ENCODE measurements around the gene MISP. TPM values are rescaled to one million over a fixed set of nuclear protein-coding genes. Genes with fewer than 3 reads are reported as not detected.
"Not testable (repeated sequence)": the region's sequence is repeated elsewhere in the genome, so short reads cannot be mapped to it uniquely, and the experiment has no call there.

MISP gene
- polyA plus RNA-seq (2013, experiment 1 of 4) = 0.17 TPM
- 0.14 TPM for polyA plus RNA-seq (2013, experiment 2 of 4)
- 0.21 TPM for polyA plus RNA-seq (2013, experiment 3 of 4)
- polyA plus RNA-seq (2013, experiment 4 of 4) = not detected

GRCh38 chr19:750640-751423, at the start of gene MISP:
Gene MISP, plus strand, starts transcription at chr19:751112. Its CDS starts 5,835 bp downstream, at chr19:756947.
- no peak within 1 kb of the TSS for H3K27ac ChIP-seq (ENCODE audit: insufficient read depth, low read depth, low read length, poor library complexity, severe bottlenecking)
- H3K9me3 ChIP-seq (ENCODE audit: control insufficient read depth, low read length) = no peaks in the 10 kb centered on the region
- WGBS, 2 experiments = 90% methylated on average over 31 of the region's 31 CpGs
- peaks cover 5% of the 10 kb centered on the region for H3K4me1 ChIP-seq (ENCODE audit: control insufficient read depth, insufficient read depth, low read length)
- H3K27me3 ChIP-seq (ENCODE audit: control insufficient read depth, insufficient read depth, low read length, poor library complexity, severe bottlenecking) = no peaks in the 10 kb centered on the region
- H3K4me3 ChIP-seq (ENCODE audit: insufficient read depth, low read depth, low read length) = no peak within 1 kb of the TSS
- peaks cover 5% of the 10 kb centered on the region for H3K36me3 ChIP-seq (ENCODE audit: control insufficient read depth, insufficient read depth, low read length)

- 86 to 92% methylated on average over 6 of the region's 6 CpGs for WGBS, 2 experiments
- H3K4me1 ChIP-seq (ENCODE audit: control insufficient read depth, insufficient read depth, low read length); H3K36me3 ChIP-seq (ENCODE audit: control insufficient read depth, insufficient read depth, low read length); H3K9me3 ChIP-seq (ENCODE audit: control insufficient read depth, low read length); H3K4me3 ChIP-seq (ENCODE audit: insufficient read depth, low read depth, low read length); H3K27me3 ChIP-seq (ENCODE audit: control insufficient read depth, insufficient read depth, low read length, poor library complexity, severe bottlenecking); H3K27ac ChIP-seq (ENCODE audit: insufficient read depth, low read depth, low read length, poor library complexity, severe bottlenecking): not testable (repeated sequence)
Measured at GRCh38 chr19:702847-703246, 48.1 kb upstream of the MISP start.

GRCh38 chr19:703329-703650, 47.6 kb upstream of the MISP start:
- H3K9me3 ChIP-seq (ENCODE audit: control insufficient read depth, low read length) = no peaks in the 10 kb centered on the region
- 83 to 84% methylated on average over 4 of the region's 4 CpGs for WGBS, 2 experiments
- no peak overlapping the region for H3K4me3 ChIP-seq (ENCODE audit: insufficient read depth, low read depth, low read length)
- H3K36me3 ChIP-seq (ENCODE audit: control insufficient read depth, insufficient read depth, low read length) = no peaks in the 10 kb centered on the region
- H3K27me3 ChIP-seq (ENCODE audit: control insufficient read depth, insufficient read depth, low read length, poor library complexity, severe bottlenecking) = no peaks in the 10 kb centered on the region
- H3K27ac ChIP-seq (ENCODE audit: insufficient read depth, low read depth, low read length, poor library complexity, severe bottlenecking) = no peak overlapping the region
- H3K4me1 ChIP-seq (ENCODE audit: control insufficient read depth, insufficient read depth, low read length) = no peaks in the 10 kb centered on the region

- Histone ChIP-seq H3K9me3 (ENCODE audit: control insufficient read depth, low read length) (no peaks in the 10 kb centered on the region), H3K36me3 (ENCODE audit: control insufficient read depth, insufficient read depth, low read length) (no peaks in the 10 kb centered on the region), H3K4me1 (ENCODE audit: control insufficient read depth, insufficient read depth, low read length) (no peaks in the 10 kb centered on the region), H3K27ac (ENCODE audit: insufficient read depth, low read depth, low read length, poor library complexity, severe bottlenecking) (no peak overlapping the region), H3K27me3 (ENCODE audit: control insufficient read depth, insufficient read depth, low read length, poor library complexity, severe bottlenecking) (no peaks in the 10 kb centered on the region), H3K4me3 (ENCODE audit: insufficient read depth, low read depth, low read length) (no peak overlapping the region)
- 20 to 21% methylated on average over 50 of the region's 50 CpGs for WGBS, 2 experiments
Measured at GRCh38 chr19:703651-704446, 47.1 kb upstream of the MISP start.

GRCh38 chr19:704447-704741, 46.5 kb upstream of the MISP start:
- H3K4me3 ChIP-seq (ENCODE audit: insufficient read depth, low read depth, low read length) = no peak overlapping the region
- H3K27me3 ChIP-seq (ENCODE audit: control insufficient read depth, insufficient read depth, low read length, poor library complexity, severe bottlenecking) = no peaks in the 10 kb centered on the region
- H3K36me3 ChIP-seq (ENCODE audit: control insufficient read depth, insufficient read depth, low read length) = no peaks in the 10 kb centered on the region
- H3K4me1 ChIP-seq (ENCODE audit: control insufficient read depth, insufficient read depth, low read length) = no peaks in the 10 kb centered on the region
- H3K9me3 ChIP-seq (ENCODE audit: control insufficient read depth, low read length) = no peaks in the 10 kb centered on the region
- no peak overlapping the region for H3K27ac ChIP-seq (ENCODE audit: insufficient read depth, low read depth, low read length, poor library complexity, severe bottlenecking)
- 64 to 67% methylated on average over 14 of the region's 14 CpGs for WGBS, 2 experiments

GRCh38 chr19:708154-709143, 42.5 kb upstream of the MISP start, which contains the start of gene PALM:
Gene PALM, plus strand, starts transcription at chr19:708935. Its CDS starts 212 bp downstream, at chr19:709147.
- no peaks in the 10 kb centered on the region for H3K27me3 ChIP-seq (ENCODE audit: control insufficient read depth, insufficient read depth, low read length, poor library complexity, severe bottlenecking)
- H3K36me3 ChIP-seq (ENCODE audit: control insufficient read depth, insufficient read depth, low read length) = no peaks in the 10 kb centered on the region
- 7% methylated on average over 79 to 92 of the region's 93 CpGs for WGBS, 2 experiments
- peaks cover 14% of the 10 kb centered on the region for H3K4me1 ChIP-seq (ENCODE audit: control insufficient read depth, insufficient read depth, low read length)
- H3K9me3 ChIP-seq (ENCODE audit: control insufficient read depth, low read length) = no peaks in the 10 kb centered on the region
- H3K27ac ChIP-seq (ENCODE audit: insufficient read depth, low read depth, low read length, poor library complexity, severe bottlenecking) = no peak within 1 kb of the TSS
- H3K4me3 ChIP-seq (ENCODE audit: insufficient read depth, low read depth, low read length) = peak within 1 kb of the TSS; percentile 50

GRCh38 chr19:709196-709964, 41.5 kb upstream of the MISP start:
- Histone ChIP-seq H3K9me3 (ENCODE audit: control insufficient read depth, low read length) (no peaks in the 10 kb centered on the region), H3K36me3 (ENCODE audit: control insufficient read depth, insufficient read depth, low read length) (no peaks in the 10 kb centered on the region), H3K4me3 (ENCODE audit: insufficient read depth, low read depth, low read length) (peak overlapping the region; percentile 50), H3K27me3 (ENCODE audit: control insufficient read depth, insufficient read depth, low read length, poor library complexity, severe bottlenecking) (no peaks in the 10 kb centered on the region), H3K27ac (ENCODE audit: insufficient read depth, low read depth, low read length, poor library complexity, severe bottlenecking) (no peak overlapping the region), H3K4me1 (ENCODE audit: control insufficient read depth, insufficient read depth, low read length) (peaks cover 14% of the 10 kb centered on the region)
- 9 to 10% methylated on average over 78 of the region's 78 CpGs for WGBS, 2 experiments

- H3K27me3 ChIP-seq (ENCODE audit: control insufficient read depth, insufficient read depth, low read length, poor library complexity, severe bottlenecking) = no peaks in the 10 kb centered on the region
- WGBS, 2 experiments = 67 to 73% methylated on average over 27 of the region's 27 CpGs
- peak overlapping the region; percentile 50 for H3K4me3 ChIP-seq (ENCODE audit: insufficient read depth, low read depth, low read length)
- H3K36me3 ChIP-seq (ENCODE audit: control insufficient read depth, insufficient read depth, low read length) = no peaks in the 10 kb centered on the region
- no peaks in the 10 kb centered on the region for H3K9me3 ChIP-seq (ENCODE audit: control insufficient read depth, low read length)
- H3K27ac ChIP-seq (ENCODE audit: insufficient read depth, low read depth, low read length, poor library complexity, severe bottlenecking) = no peak overlapping the region
- H3K4me1 ChIP-seq (ENCODE audit: control insufficient read depth, insufficient read depth, low read length) = peaks cover 14% of the 10 kb centered on the region
Measured at GRCh38 chr19:709965-710571, 40.8 kb upstream of the MISP start.

GRCh38 chr19:710767-711166, 40.1 kb upstream of the MISP start:
- Histone ChIP-seq H3K4me3 (ENCODE audit: insufficient read depth, low read depth, low read length) (no peak overlapping the region), H3K4me1 (ENCODE audit: control insufficient read depth, insufficient read depth, low read length) (peaks cover 14% of the 10 kb centered on the region), H3K27me3 (ENCODE audit: control insufficient read depth, insufficient read depth, low read length, poor library complexity, severe bottlenecking) (no peaks in the 10 kb centered on the region), H3K27ac (ENCODE audit: insufficient read depth, low read depth, low read length, poor library complexity, severe bottlenecking) (no peak overlapping the region), H3K9me3 (ENCODE audit: control insufficient read depth, low read length) (no peaks in the 10 kb centered on the region), H3K36me3 (ENCODE audit: control insufficient read depth, insufficient read depth, low read length) (no peaks in the 10 kb centered on the region)
- WGBS, 2 experiments = 83 to 84% methylated on average over 21 of the region's 21 CpGs

Measured in ectodermal cell (in vitro differentiated cells).